DOHH2 (cell line): ENCODE measurements around the gene CAPN11.

Source experiments
- CTCF ChIP-seq: fragments of 200-600 bp; sonication (generic); IDR thresholded peaks from one replicate; pipeline ENCODE4 v1.5.1; 2014; ENCODE audit warnings: antibody characterized with exemption, mild to moderate bottlenecking, low read depth, low read length; ENCODE audit not compliant: poor library complexity, severe bottlenecking
- EZH2phosphoT487 ChIP-seq: fragments of 200-600 bp; sonication (generic); IDR thresholded peaks from 2 replicates; pipeline ENCODE4 v1.6.1; 2017; ENCODE audit warnings: borderline replicate concordance, mild to moderate bottlenecking, antibody characterized with exemption, low read length, moderate library complexity, mixed read lengths

GRCh38 chr6:44111434-44112417 is 46.9 kb upstream of the CAPN11 start:
- TF ChIP-seq CTCF (no peak), EZH2phosphoT487 (no peak)
